IMR-90 (cell line): ENCODE data around the gene ZNF57.

ENCODE experiments used
- CTCF ChIP-seq: conservative IDR thresholded peaks from 2 replicates; pipeline ENCODE4 v1.5.1; 2012; ENCODE audit warnings: mild to moderate bottlenecking, low read depth, low read length, improper control_type of control experiment
- ELK1 ChIP-seq: fragments of 150-350 bp; IDR thresholded peaks from 2 replicates; pipeline ENCODE4 v1.6.1; 2016; ENCODE audit warnings: low read depth, mild to moderate bottlenecking, low read length, moderate library complexity, borderline replicate concordance
- POLR2A ChIP-seq: IDR thresholded peaks from 2 replicates; pipeline ENCODE4 v1.6.1; 2012; ENCODE audit warnings: mild to moderate bottlenecking, low read depth, low read length

GRCh38 chr19:2960120-2960519, 59.4 kb downstream of the ZNF57 start:
- TF ChIP-seq CTCF (no peak), POLR2A (no peak), ELK1 (no peak)
